Tibial artery (tissue), 4 donors: ENCODE measurements around the gene PROZ.

Experiments
- DNase-seq, 2 donors: peaks; one replicate each; pipeline ENCODE4 v3.0.0-alpha.2; 2019
- H3K27ac ChIP-seq, 2 donors: fragments of 200-600 bp; sonication (generic) in 1 of 2; 1 replicate in 1 of 2; 2 replicates in 1 of 2; pipeline ENCODE4 v1.5.1; 2018 to 2019; ENCODE audit warnings: mild to moderate bottlenecking in 1 of 2
- H3K27me3 ChIP-seq, 2 donors: fragments of 200-600 bp; sonication (generic) in 1 of 2; one replicate each; pipeline versions ENCODE4 v1.5.1 to v1.6.0; 2016 to 2019
- H3K36me3 ChIP-seq, 3 donors: fragments of 200-600 bp; sonication (generic) in 2 of 3; one replicate each; pipeline ENCODE4 v1.5.1; 2016 to 2019; ENCODE audit warnings: mild to moderate bottlenecking in 2 of 3
- H3K4me1 ChIP-seq, 4 donors: fragments of 200-600 bp; sonication (generic) in 2 of 4; 1 replicate in 3 of 4; 2 replicates in 1 of 4; pipeline ENCODE4 v1.5.1; 2016 to 2019
- H3K4me3 ChIP-seq, 2 donors: fragments of 200-600 bp; sonication (generic) in 1 of 2; 1 replicate in 1 of 2; 2 replicates in 1 of 2; pipeline ENCODE4 v1.5.1; 2018 to 2019; ENCODE audit warnings: mild to moderate bottlenecking in 2 of 2
- H3K9me3 ChIP-seq, 3 donors: fragments of 200-600 bp; sonication (generic) in 1 of 3; one replicate each; pipeline ENCODE4 v1.5.1; 2016 to 2019
- CTCF ChIP-seq, 2 experiments: fragments of 200-600 bp in 1 of 2; fragments of 450-650 bp in 1 of 2; IDR thresholded peaks; one replicate each; pipeline ENCODE4 v1.5.1; 2017 to 2019; ENCODE audit warnings: antibody characterized with exemption in 2 of 2, mild to moderate bottlenecking in 1 of 2, moderate library complexity in 1 of 2
- intact Hi-C: fragments of 100-400 bp; cut with DNase I; formaldehyde crosslinking; loops from one replicate; pipeline ENCODE4 v1.15.0; 2023; ENCODE audit warnings: low total_unique reads

PROZ gene

GRCh38 chr13:113143466-113144254, 14.8 kb upstream of the PROZ start:
- no peak for TF ChIP-seq CTCF (IDR thresholded peaks at IDR 0.05)
- peak in 1 of 2 donors; percentile 55 for DNase-seq

GRCh38 chr13:113144255-113144629, 14.2 kb upstream of the PROZ start:
- DNase-seq: no peak
- intact Hi-C loops: no loop called here
- Histone ChIP-seq H3K4me3 (no peak overlapping the region), H3K9me3 (no peaks in the 10 kb centered on the region), H3K27ac (no peak overlapping the region), H3K4me1 (no peaks in the 10 kb centered on the region), H3K27me3 (peaks cover 0 to 8% of the 10 kb centered on the region in 2 donors), H3K36me3 (no peaks in the 10 kb centered on the region)
- TF ChIP-seq CTCF (IDR thresholded peaks at IDR 0.05): no peak

More at GRCh38 chr13:113143466-113144254, 14.8 kb upstream of the PROZ start:
- Histone ChIP-seq H3K4me1 (no peaks in the 10 kb centered on the region), H3K27me3 (peaks cover 0 to 8% of the 10 kb centered on the region in 2 donors), H3K36me3 (no peaks in the 10 kb centered on the region), H3K4me3 (no peak overlapping the region), H3K9me3 (no peaks in the 10 kb centered on the region), H3K27ac (no peak overlapping the region)
- intact Hi-C loops: no loop called here

GRCh38 chr13:113145496-113145895, 13.0 kb upstream of the PROZ start:
- H3K27ac ChIP-seq: no peak overlapping the region
- H3K9me3 ChIP-seq: no peaks in the 10 kb centered on the region
- no peak for TF ChIP-seq CTCF (IDR thresholded peaks at IDR 0.05)
- DNase-seq: no peak
- peaks cover 0 to 8% of the 10 kb centered on the region in 2 donors for H3K27me3 ChIP-seq
- H3K36me3 ChIP-seq: no peaks in the 10 kb centered on the region
- intact Hi-C loops: no loop called here
- H3K4me1 ChIP-seq: no peaks in the 10 kb centered on the region
- no peak overlapping the region for H3K4me3 ChIP-seq

GRCh38 chr13:113145911-113146598, 12.4 kb upstream of the PROZ start:
- Histone ChIP-seq H3K27ac (no peak overlapping the region), H3K4me3 (no peak overlapping the region), H3K4me1 (no peaks in the 10 kb centered on the region), H3K36me3 (no peaks in the 10 kb centered on the region), H3K27me3 (peaks cover 0 to 8% of the 10 kb centered on the region in 2 donors), H3K9me3 (no peaks in the 10 kb centered on the region)
- intact Hi-C loops: no loop called here
- DNase-seq: no peak
- TF ChIP-seq CTCF (IDR thresholded peaks at IDR 0.05): no peak

GRCh38 chr13:113146750-113147149, 11.7 kb upstream of the PROZ start:
- intact Hi-C loops: no loop called here
- TF ChIP-seq CTCF (IDR thresholded peaks at IDR 0.05): no peak
- H3K4me1 ChIP-seq: no peaks in the 10 kb centered on the region
- H3K27ac ChIP-seq: no peak overlapping the region
- H3K4me3 ChIP-seq: no peak overlapping the region
- H3K9me3 ChIP-seq: no peaks in the 10 kb centered on the region
- DNase-seq: no peak
- no peaks in the 10 kb centered on the region for H3K36me3 ChIP-seq
- H3K27me3 ChIP-seq: peaks cover 0 to 8% of the 10 kb centered on the region in 2 donors
